ENCODE measurements around the gene CTNND1. TPM values are rescaled to one million over a fixed set of nuclear protein-coding genes. Genes with fewer than 3 reads are reported as not detected.

The CTNND1 gene
- total RNA-seq, 6 donors from 2014 or later, result 136 to 232 (median 214) TPM

DNA sequence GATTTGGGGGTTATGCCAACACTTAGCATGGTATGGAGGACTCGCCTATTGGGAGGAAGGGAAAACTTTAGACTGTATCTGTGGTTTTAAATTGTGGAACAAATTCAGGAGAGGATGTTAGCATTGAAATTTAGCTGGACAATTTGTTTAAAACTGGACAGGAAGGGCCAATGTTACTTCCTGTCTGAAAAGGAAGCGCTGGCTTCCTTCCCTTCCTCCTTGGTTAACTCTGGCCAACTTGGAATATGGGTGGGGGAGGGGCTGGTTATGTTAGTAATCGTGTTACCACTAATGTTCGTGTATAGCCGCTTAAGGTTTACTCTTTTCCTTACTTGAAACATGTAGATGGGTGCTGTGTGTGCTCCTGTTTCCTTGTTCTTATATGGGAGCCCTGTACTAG, 13.9 kb downstream of the CTNND1 start:
- TF ChIP-seq EP300 (IDR thresholded peaks at IDR 0.05), result peak in 1 of 4 donors; percentile 43
- peak; percentile 19 to 47 for TF ChIP-seq POLR2AphosphoS5 (IDR thresholded peaks at IDR 0.05)
- TF ChIP-seq, protein P1, sequence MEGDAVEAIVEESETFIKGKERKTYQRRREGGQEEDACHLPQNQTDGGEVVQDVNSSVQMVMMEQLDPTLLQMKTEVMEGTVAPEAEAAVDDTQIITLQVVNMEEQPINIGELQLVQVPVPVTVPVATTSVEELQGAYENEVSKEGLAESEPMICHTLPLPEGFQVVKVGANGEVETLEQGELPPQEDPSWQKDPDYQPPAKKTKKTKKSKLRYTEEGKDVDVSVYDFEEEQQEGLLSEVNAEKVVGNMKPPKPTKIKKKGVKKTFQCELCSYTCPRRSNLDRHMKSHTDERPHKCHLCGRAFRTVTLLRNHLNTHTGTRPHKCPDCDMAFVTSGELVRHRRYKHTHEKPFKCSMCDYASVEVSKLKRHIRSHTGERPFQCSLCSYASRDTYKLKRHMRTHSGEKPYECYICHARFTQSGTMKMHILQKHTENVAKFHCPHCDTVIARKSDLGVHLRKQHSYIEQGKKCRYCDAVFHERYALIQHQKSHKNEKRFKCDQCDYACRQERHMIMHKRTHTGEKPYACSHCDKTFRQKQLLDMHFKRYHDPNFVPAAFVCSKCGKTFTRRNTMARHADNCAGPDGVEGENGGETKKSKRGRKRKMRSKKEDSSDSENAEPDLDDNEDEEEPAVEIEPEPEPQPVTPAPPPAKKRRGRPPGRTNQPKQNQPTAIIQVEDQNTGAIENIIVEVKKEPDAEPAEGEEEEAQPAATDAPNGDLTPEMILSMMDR (IDR thresholded peaks at IDR 0.05), result no peak
- no peaks in the 10 kb centered on the region for H3K36me3 ChIP-seq
- ATAC-seq (ENCODE audit: low FRiP score in 2 of 2) (no peak), DNase-seq (no peak)
- H3K27ac ChIP-seq, result peak overlapping the region; percentile 84 to 93 (median 87)
- WGBS, 2 donors, result 24 to 26% methylated on average over 5 of the region's 5 CpGs
- no peaks in the 10 kb centered on the region for H3K9me3 ChIP-seq
- no peaks in the 10 kb centered on the region for H3K27me3 ChIP-seq
- peak overlapping the region in 2 of 4 donors; percentile 24 for H3K4me3 ChIP-seq
- peaks cover 78 to 100% (median 90%) of the 10 kb centered on the region in 4 donors for H3K4me1 ChIP-seq

DNA sequence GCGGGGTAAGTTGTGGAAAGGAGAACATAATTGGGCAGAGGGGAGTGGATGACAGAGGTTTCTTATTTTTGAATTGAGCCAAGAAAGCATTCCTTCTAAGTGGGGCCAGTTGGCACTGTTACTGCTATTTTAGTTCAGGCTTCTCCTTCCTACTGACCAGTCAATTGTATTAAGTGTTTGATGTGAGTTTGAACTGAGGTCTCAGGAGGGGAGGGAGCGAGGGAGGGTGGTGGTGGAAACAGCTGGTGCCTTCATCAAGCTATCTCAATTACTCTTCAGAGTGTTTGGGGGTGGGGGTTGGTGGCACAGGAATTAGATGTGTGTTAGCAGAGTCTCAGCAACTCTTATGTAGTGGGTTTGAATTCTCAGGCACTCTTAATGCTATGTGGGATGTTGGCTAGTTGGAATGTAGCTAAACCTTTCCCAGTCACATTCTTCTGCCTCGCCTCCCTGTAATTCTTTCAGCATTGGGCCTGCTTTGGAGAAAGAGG, 14.5 kb downstream of the CTNND1 start:
- Histone ChIP-seq H3K9me3 (no peaks in the 10 kb centered on the region), H3K27me3 (no peaks in the 10 kb centered on the region), H3K36me3 (no peaks in the 10 kb centered on the region), H3K4me1 (peaks cover 78 to 100% (median 91%) of the 10 kb centered on the region in 4 donors), H3K4me3 (peak overlapping the region in 2 of 4 donors; percentile 24), H3K27ac (peak overlapping the region; percentile 84 to 93 (median 87))
- WGBS, 2 donors, result 39 to 45% methylated on average over 3 of the region's 3 CpGs
- TF ChIP-seq POLR2A (IDR thresholded peaks at IDR 0.05) (no peak), EP300 (IDR thresholded peaks at IDR 0.05) (no peak), POLR2AphosphoS5 (IDR thresholded peaks at IDR 0.05) (no peak)
- TF ChIP-seq, protein P1 (IDR thresholded peaks at IDR 0.05), result no peak
- DNase-seq, result no peak
- ATAC-seq (ENCODE audit: low FRiP score in 2 of 2), result peak in 1 of 2 donors; percentile 64

DNA sequence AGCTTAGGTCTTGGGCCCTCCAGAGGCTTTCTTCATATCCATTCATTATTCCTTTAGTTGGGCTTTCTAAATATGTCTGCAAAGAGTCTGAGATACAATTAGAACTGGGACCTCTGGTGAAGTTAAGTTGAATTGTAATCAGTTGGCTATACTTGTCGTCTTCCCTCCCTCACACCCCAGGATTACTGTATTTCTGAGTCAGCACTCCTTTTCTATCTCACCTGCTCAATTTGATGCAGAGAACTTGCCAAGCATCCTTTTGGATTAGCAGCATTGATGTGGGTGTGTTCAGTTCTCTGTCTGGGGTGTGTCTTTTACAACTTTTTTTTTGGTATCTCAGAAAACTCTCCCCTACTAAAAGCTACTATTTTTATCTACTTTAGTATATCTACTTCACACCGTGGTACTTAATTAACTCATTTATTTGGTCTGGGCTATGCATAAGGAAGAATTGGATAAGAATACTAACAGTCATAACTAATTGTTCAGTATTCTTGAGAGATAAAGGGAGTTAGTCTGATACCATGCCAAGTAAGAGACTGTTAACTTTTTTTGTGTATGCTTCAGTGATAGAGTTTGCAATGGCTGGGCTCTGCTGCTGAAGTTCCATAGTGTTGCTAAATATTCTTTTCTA, 15.1 kb downstream of the CTNND1 start:
- H3K4me3 ChIP-seq, result peak overlapping the region in 2 of 4 donors; percentile 24
- ATAC-seq (ENCODE audit: low FRiP score in 2 of 2), result no peak
- no peak for DNase-seq

DNA sequence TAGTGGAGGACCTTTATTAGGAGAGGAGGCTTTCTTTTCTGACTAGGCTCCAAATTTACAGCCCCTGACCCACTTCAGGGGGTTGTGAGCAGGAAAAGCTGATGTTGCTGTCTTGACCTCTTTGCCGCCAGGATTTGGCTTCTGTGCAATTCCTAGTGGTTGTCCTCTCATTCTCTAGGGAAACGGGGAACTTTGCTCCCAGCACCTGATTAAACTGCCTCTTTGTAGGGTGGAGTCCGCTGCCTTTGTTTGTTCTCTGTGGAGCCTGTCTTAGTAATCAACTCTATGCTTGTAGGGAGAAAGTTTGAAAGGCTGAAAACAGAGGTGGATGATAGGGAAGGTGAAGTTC, 16.3 kb downstream of the CTNND1 start:
- no peak for DNase-seq
- WGBS, 2 donors, result 23 to 34% methylated on average over 3 of the region's 3 CpGs
- Histone ChIP-seq H3K36me3 (no peaks in the 10 kb centered on the region), H3K27me3 (no peaks in the 10 kb centered on the region), H3K4me1 (peaks cover 89 to 100% (median 96%) of the 10 kb centered on the region in 4 donors), H3K4me3 (peak overlapping the region in 2 of 4 donors; percentile 24 to 25), H3K27ac (peak overlapping the region; percentile 84 to 93 (median 87)), H3K9me3 (no peaks in the 10 kb centered on the region)
- peak in 1 of 2 donors; percentile 3 for ATAC-seq (ENCODE audit: low FRiP score in 2 of 2)
- TF ChIP-seq, protein P1 (IDR thresholded peaks at IDR 0.05), result no peak
- TF ChIP-seq POLR2AphosphoS5 (IDR thresholded peaks at IDR 0.05) (no peak), POLR2A (IDR thresholded peaks at IDR 0.05) (no peak), EP300 (IDR thresholded peaks at IDR 0.05) (no peak)

More for the DNA sequence above, 15.1 kb downstream of the CTNND1 start:
- Histone ChIP-seq H3K27me3 (no peaks in the 10 kb centered on the region), H3K9me3 (no peaks in the 10 kb centered on the region), H3K27ac (peak overlapping the region; percentile 84 to 93 (median 87)), H3K4me1 (peaks cover 84 to 100% (median 96%) of the 10 kb centered on the region in 4 donors), H3K36me3 (no peaks in the 10 kb centered on the region)
- 25 to 47% methylated on average over 2 of the region's 2 CpGs for WGBS, 2 donors
- no peak for TF ChIP-seq POLR2A (IDR thresholded peaks at IDR 0.05)

DNA sequence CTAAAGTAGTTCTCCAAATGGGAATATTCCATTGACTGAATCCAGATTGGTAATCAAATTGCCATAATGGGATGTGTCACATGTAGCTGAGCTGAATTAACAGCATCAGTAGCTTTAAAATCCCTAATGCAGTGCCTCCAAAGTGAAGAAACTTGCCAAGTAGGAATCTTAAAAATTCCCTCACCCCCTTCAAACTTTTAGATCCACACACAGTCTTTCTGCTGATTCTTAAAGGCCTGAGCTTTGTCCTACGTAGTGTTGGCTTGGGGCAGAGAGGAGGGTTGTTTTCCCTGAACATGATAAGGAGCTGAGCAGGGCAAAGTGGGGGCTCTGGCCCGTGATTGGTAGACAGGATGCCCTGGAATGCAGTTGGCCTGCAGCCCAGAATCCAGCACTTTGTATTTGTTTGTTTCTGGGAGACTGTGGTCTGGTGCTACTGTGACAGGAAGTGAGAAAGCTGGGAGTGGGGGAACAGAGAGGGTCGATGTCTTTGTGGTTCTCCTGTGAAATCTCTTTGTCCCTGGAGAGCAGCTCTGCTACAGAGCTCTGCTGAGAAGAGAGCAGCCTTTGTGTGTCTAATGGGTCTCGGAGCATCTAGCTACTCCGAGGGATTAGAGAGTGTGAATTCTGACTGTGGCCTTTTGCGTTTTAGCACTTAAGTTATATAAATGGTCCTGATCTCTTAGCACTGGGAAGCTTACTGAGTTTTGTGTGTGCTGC, 16.9 kb downstream of the CTNND1 start:
- peak overlapping the region in 2 of 4 donors; percentile 25 to 26 for H3K4me3 ChIP-seq
- H3K36me3 ChIP-seq, result no peaks in the 10 kb centered on the region
- no peaks in the 10 kb centered on the region for H3K27me3 ChIP-seq
- peaks cover 90 to 100% (median 96%) of the 10 kb centered on the region in 4 donors for H3K4me1 ChIP-seq
- no peaks in the 10 kb centered on the region for H3K9me3 ChIP-seq
- 13 to 19% methylated on average over 6 of the region's 6 CpGs for WGBS, 2 donors
- H3K27ac ChIP-seq, result peak overlapping the region; percentile 84 to 93 (median 87)
- ATAC-seq (ENCODE audit: low FRiP score in 2 of 2) (peak; percentile 91 to 94), DNase-seq (peak in 1 of 2 donors; percentile 91)
- TF ChIP-seq, protein P1 (IDR thresholded peaks at IDR 0.05), result no peak
- TF ChIP-seq POLR2A (IDR thresholded peaks at IDR 0.05), result peak in 1 of 4 donors; percentile 59
- peak; percentile 78 to 89 for TF ChIP-seq POLR2AphosphoS5 (IDR thresholded peaks at IDR 0.05)
- TF ChIP-seq EP300 (IDR thresholded peaks at IDR 0.05), result peak in 1 of 4 donors; percentile 36
